ENCODE results near the gene TENT4A.
"Not testable (repeated sequence)": the region's sequence is repeated elsewhere in the genome, so short reads cannot be mapped to it uniquely, and the experiment has no call there.

TENT4A gene

GRCh38 chr5:6713274-6714225 is at the start of gene TENT4A:
Gene TENT4A, plus strand, starts transcription at chr5:6713432. Its CDS starts 552 bp downstream, at chr5:6713984.
- peak in 1 of 2 experiments; percentile 49 for DNase-seq

- no peak for DNase-seq
Measured at GRCh38 chr5:6666762-6667161, 46.5 kb upstream of the TENT4A start.

- DNase-seq: no peak
Measured at GRCh38 chr5:6667648-6668047, 45.6 kb upstream of the TENT4A start.

- not testable (repeated sequence) for DNase-seq
Measured at GRCh38 chr5:6668717-6669116, 44.5 kb upstream of the TENT4A start.

- DNase-seq: no peak
Measured at GRCh38 chr5:6673031-6673430, 40.2 kb upstream of the TENT4A start.

- DNase-seq: no peak
Measured at GRCh38 chr5:6673963-6674362, 39.3 kb upstream of the TENT4A start.

GRCh38 chr5:6674421-6674820 is 38.8 kb upstream of the TENT4A start:
- peak; percentile 97 to 98 for DNase-seq

- peak; percentile 85 for DNase-seq
Measured at GRCh38 chr5:6674886-6675285, 38.3 kb upstream of the TENT4A start.

- DNase-seq: peak in 1 of 2 experiments; percentile 31
Measured at GRCh38 chr5:6675784-6676491, 37.3 kb upstream of the TENT4A start.

GRCh38 chr5:6676702-6677101 is 36.5 kb upstream of the TENT4A start:
- DNase-seq: no peak

GRCh38 chr5:6678385-6678784 is 34.8 kb upstream of the TENT4A start:
- no peak for DNase-seq

- no peak for DNase-seq
Measured at GRCh38 chr5:6680922-6681321, 32.3 kb upstream of the TENT4A start.

GRCh38 chr5:6681682-6682081 is 31.6 kb upstream of the TENT4A start:
- DNase-seq: no peak

- DNase-seq: no peak
Measured at GRCh38 chr5:6682239-6682638, 31.0 kb upstream of the TENT4A start.

GRCh38 chr5:6683241-6683640 is 30.0 kb upstream of the TENT4A start:
- DNase-seq: no peak

- DNase-seq: no peak
Measured at GRCh38 chr5:6684075-6684474, 29.2 kb upstream of the TENT4A start.

GRCh38 chr5:6686501-6686900 is 26.7 kb upstream of the TENT4A start:
- no peak for DNase-seq

GRCh38 chr5:6686915-6687409 is 26.3 kb upstream of the TENT4A start:
- no peak for DNase-seq

GRCh38 chr5:6687505-6687904 is 25.7 kb upstream of the TENT4A start:
- no peak for DNase-seq

GRCh38 chr5:6692906-6693305 is 20.3 kb upstream of the TENT4A start:
- no peak for DNase-seq

- no peak for DNase-seq
Measured at GRCh38 chr5:6698696-6699095, 14.5 kb upstream of the TENT4A start.

GRCh38 chr5:6699357-6699756 is 13.9 kb upstream of the TENT4A start:
- DNase-seq: no peak

GRCh38 chr5:6700074-6700684 is 13.1 kb upstream of the TENT4A start:
- no peak for DNase-seq
